Keratinocyte (primary cell): Measurements from ENCODE around the gene SLC25A19. TPM values are rescaled to one million over a fixed set of nuclear protein-coding genes. Genes with fewer than 3 reads are reported as not detected.

Experiments
- DNase-seq: peaks from one replicate; pipeline ENCODE4 v3.0.0-alpha.2; 2011; ENCODE audit warnings: low read depth, missing footprints, low spot score
- FAIRE-seq: peaks from 2 replicates; lab custom pipeline; 2011; peaks lifted over from hg19 to GRCh38; lab: Jason Lieb, UNC
- H2AFZ ChIP-seq: 2 replicates; pipeline ENCODE4 v1.6.0; 2012; ENCODE audit warnings: low read length, control low read depth, inconsistent platforms; ENCODE audit not compliant: control insufficient read depth
- H3K27ac ChIP-seq: 2 replicates; pipeline ENCODE4 v1.5.1; 2011; ENCODE audit warnings: low read length; ENCODE audit not compliant: control insufficient read depth, insufficient read depth
- H3K27me3 ChIP-seq: 3 replicates; pipeline ENCODE4 v1.6.0; 2011; ENCODE audit warnings: low read length; ENCODE audit not compliant: control insufficient read depth, insufficient read depth; ENCODE audit errors: extremely low read depth
- H3K36me3 ChIP-seq, 2 experiments: 2 replicates in 1 of 2; 3 replicates in 1 of 2; pipeline ENCODE4 v1.5.1; 2011; ENCODE audit warnings: low read length in 2 of 2, mild to moderate bottlenecking in 1 of 2; ENCODE audit not compliant: control insufficient read depth in 2 of 2, insufficient read depth in 2 of 2; ENCODE audit errors: extremely low read depth in 1 of 2
- H3K4me1 ChIP-seq: 3 replicates; pipeline ENCODE4 v1.5.1; 2011; ENCODE audit warnings: low read length; ENCODE audit not compliant: control insufficient read depth, insufficient read depth; ENCODE audit errors: extremely low read depth
- H3K4me2 ChIP-seq: 3 replicates; pipeline ENCODE4 v1.6.0; 2011; ENCODE audit warnings: low read depth, low read length; ENCODE audit not compliant: control insufficient read depth, insufficient read depth; ENCODE audit errors: extremely low read depth
- H3K4me3 ChIP-seq, 3 experiments: fragments of 200-600 bp in 1 of 3; sonication (generic) in 1 of 3; 2 replicates in 2 of 3; 3 replicates in 1 of 3; pipeline ENCODE4 v1.5.1; 2011 to 2016; ENCODE audit warnings: low read length in 3 of 3, mild to moderate bottlenecking in 3 of 3, control low read depth in 2 of 3, inconsistent platforms in 1 of 3, low read depth in 1 of 3, mixed read lengths in 1 of 3, mixed run types in 1 of 3, moderate library complexity in 1 of 3; ENCODE audit not compliant: control insufficient read depth in 2 of 3, insufficient read depth in 2 of 3; ENCODE audit errors: extremely low read depth in 1 of 3
- H3K79me2 ChIP-seq: 2 replicates; pipeline ENCODE4 v1.6.0; 2012; ENCODE audit warnings: low read length; ENCODE audit not compliant: control insufficient read depth, insufficient read depth
- H3K9ac ChIP-seq: 3 replicates; pipeline ENCODE4 v1.6.0; 2011; ENCODE audit warnings: low read length; ENCODE audit not compliant: control insufficient read depth, insufficient read depth; ENCODE audit errors: extremely low read depth
- H3K9me1 ChIP-seq: 3 replicates; pipeline ENCODE4 v1.6.0; 2011; ENCODE audit warnings: low read length; ENCODE audit not compliant: control insufficient read depth, insufficient read depth; ENCODE audit errors: extremely low read depth
- H3K9me3 ChIP-seq: 2 replicates; pipeline ENCODE4 v1.5.1; 2012; ENCODE audit warnings: low read depth, low read length; ENCODE audit not compliant: control insufficient read depth
- H4K20me1 ChIP-seq: 3 replicates; pipeline ENCODE4 v1.6.0; 2011; ENCODE audit warnings: low read length; ENCODE audit not compliant: control insufficient read depth, insufficient read depth; ENCODE audit errors: extremely low read depth
- CTCF ChIP-seq, 3 experiments: IDR thresholded peaks in 1 of 3; conservative IDR thresholded peaks in 1 of 3; optimal IDR thresholded peaks in 1 of 3; 2 replicates in 2 of 3; 3 replicates in 1 of 3; pipeline versions ENCODE3 to v1.5.1; 2011; ENCODE audit warnings: low read length in 3 of 3, mild to moderate bottlenecking in 3 of 3, moderate library complexity in 2 of 3, control low read depth in 1 of 3, inconsistent platforms in 1 of 3; ENCODE audit not compliant: insufficient read depth in 2 of 3; ENCODE audit errors: extremely low read depth in 1 of 3
- EZH2 ChIP-seq: IDR thresholded peaks from one replicate; pipeline ENCODE4 v1.6.1; 2012; ENCODE audit warnings: inconsistent platforms, mild to moderate bottlenecking, low read length, moderate library complexity
- dilution Hi-C: fragments of 300-500 bp; cut with MboI; formaldehyde crosslinking; loops from one replicate; pipeline ENCODE4 v1.7.0; 2020; ENCODE audit warnings: low sequenced_read_pairs; ENCODE audit not compliant: extremely low pct_ligation_motif_present
- polyA plus RNA-seq, 5 experiments: library from polyadenylated mRNA; depleted of rRNA in 3 of 5; stranded (reverse) in 3 of 5; stranded (forward) in 1 of 5; unstranded in 1 of 5; fragments of >200 nt; gene quantifications; 1 replicate in 1 of 5; 2 replicates in 3 of 5; 3 replicates in 1 of 5; pipeline versions ENCODE4 v1.2.1 to v1.2.3, GENCODE V29; 2011 to 2012; ENCODE audit warnings: missing spikeins in 2 of 5, low read depth in 1 of 5, low replicate concordance in 1 of 5

The SLC25A19 gene
- polyA plus RNA-seq, 1 donor (not counting 4 experiments of a cell fraction or from before 2014, with no cell fraction given): 7.0 TPM

GRCh38 chr17:75249564-75249963, 39.7 kb downstream of the SLC25A19 start:
- no peaks in the 10 kb centered on the region for H3K4me1 ChIP-seq
- no peak for DNase-seq
- no peak overlapping the region for H3K9ac ChIP-seq
- dilution Hi-C loops: no loop called here
- no peak overlapping the region for H2AFZ ChIP-seq
- no peaks in the 10 kb centered on the region for H3K9me1 ChIP-seq
- FAIRE-seq: no peak
- H3K4me3 ChIP-seq: no peak overlapping the region
- H3K4me2 ChIP-seq: no peak overlapping the region
- TF ChIP-seq CTCF (optimal IDR thresholded peaks at IDR 0.05 in 1 of 3, IDR thresholded peaks at IDR 0.05 in 1 of 3, conservative IDR thresholded peaks at IDR 0.05 in 1 of 3; ENCODE audit: extremely low read depth in 1 of 3, insufficient read depth in 2 of 3, low read length in 3 of 3): no peak
- no peak for TF ChIP-seq EZH2
- H3K27ac ChIP-seq: no peak overlapping the region
- H3K27me3 ChIP-seq: no peaks in the 10 kb centered on the region
- no peaks in the 10 kb centered on the region for H4K20me1 ChIP-seq
- H3K79me2 ChIP-seq: peaks cover 42% of the 10 kb centered on the region
- H3K9me3 ChIP-seq: no peaks in the 10 kb centered on the region
- peaks cover 15% of the 10 kb centered on the region in 2 experiments for H3K36me3 ChIP-seq

- Histone ChIP-seq H3K36me3 (peaks cover 38 to 39% of the 10 kb centered on the region in 2 experiments), H3K27ac (no peak overlapping the region), H3K9ac (no peak overlapping the region), H3K4me3 (no peak overlapping the region), H3K4me2 (no peak overlapping the region), H2AFZ (no peak overlapping the region), H4K20me1 (no peaks in the 10 kb centered on the region), H3K4me1 (no peaks in the 10 kb centered on the region), H3K9me1 (no peaks in the 10 kb centered on the region), H3K27me3 (no peaks in the 10 kb centered on the region), H3K79me2 (peaks cover 22% of the 10 kb centered on the region), H3K9me3 (no peaks in the 10 kb centered on the region)
- FAIRE-seq (no peak), DNase-seq (no peak)
- TF ChIP-seq CTCF (optimal IDR thresholded peaks at IDR 0.05 in 1 of 3, IDR thresholded peaks at IDR 0.05 in 1 of 3, conservative IDR thresholded peaks at IDR 0.05 in 1 of 3; ENCODE audit: extremely low read depth in 1 of 3, insufficient read depth in 2 of 3, low read length in 3 of 3): no peak
- no peak for TF ChIP-seq EZH2
- dilution Hi-C loops: no loop called here
Measured at GRCh38 chr17:75246404-75246803, 42.8 kb downstream of the SLC25A19 start.
